Kidney epithelial cell (primary cell): ENCODE data around the gene SRRT. TPM values are rescaled to one million over a fixed set of nuclear protein-coding genes. Genes with fewer than 3 reads are reported as not detected.

Experiments used
- DNase-seq: peaks from one replicate; pipeline ENCODE4 v3.0.0-alpha.2; 2010; ENCODE audit warnings: low read depth
- H3K27me3 ChIP-seq: 2 replicates; pipeline ENCODE4 v1.6.0; 2011; ENCODE audit warnings: low read length; ENCODE audit not compliant: control insufficient read depth, insufficient read depth
- H3K36me3 ChIP-seq: 2 replicates; pipeline ENCODE4 v1.5.1; 2011; ENCODE audit warnings: low read length; ENCODE audit not compliant: control insufficient read depth, insufficient read depth
- H3K4me3 ChIP-seq: 2 replicates; pipeline ENCODE4 v1.5.1; 2011; ENCODE audit warnings: low read depth, mild to moderate bottlenecking, control low read depth, low read length
- total RNA-seq: library from RNA; depleted of rRNA; stranded (reverse); fragments of >200 nt; gene quantifications from 2 replicates; pipeline ENCODE4 v1.2.3, GENCODE V29; 2015
- TF ChIP-seq, protein P1 (sequence below): IDR thresholded peaks from 2 replicates; pipeline ENCODE4 v1.5.1; 2011; ENCODE audit warnings: mild to moderate bottlenecking, moderate library complexity, low read length, control low read depth, inconsistent platforms; ENCODE audit not compliant: insufficient read depth, poor library complexity, severe bottlenecking

SRRT gene
- total RNA-seq, 1 donor from 2014 or later: 65.9 TPM

DNA sequence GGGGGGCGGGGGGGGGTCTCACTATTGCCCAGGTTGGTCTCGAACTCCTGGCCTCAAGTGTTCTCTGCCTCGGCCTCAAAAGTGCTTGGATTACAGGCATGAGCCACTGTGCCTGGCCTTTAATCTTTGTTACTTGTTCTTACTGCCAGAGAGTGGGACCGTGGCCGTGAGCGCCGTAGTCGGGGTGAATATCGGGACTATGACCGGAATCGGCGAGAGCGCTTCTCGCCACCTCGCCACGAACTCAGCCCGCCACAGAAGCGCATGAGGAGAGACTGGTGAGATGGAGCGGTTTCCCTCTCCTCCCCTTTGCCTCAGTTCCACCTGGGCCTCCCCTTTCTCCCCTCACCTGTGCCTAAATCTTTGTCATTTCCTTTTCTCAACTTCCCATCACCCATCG, 6.2 kb downstream of the SRRT start:
- TF ChIP-seq, protein P1, sequence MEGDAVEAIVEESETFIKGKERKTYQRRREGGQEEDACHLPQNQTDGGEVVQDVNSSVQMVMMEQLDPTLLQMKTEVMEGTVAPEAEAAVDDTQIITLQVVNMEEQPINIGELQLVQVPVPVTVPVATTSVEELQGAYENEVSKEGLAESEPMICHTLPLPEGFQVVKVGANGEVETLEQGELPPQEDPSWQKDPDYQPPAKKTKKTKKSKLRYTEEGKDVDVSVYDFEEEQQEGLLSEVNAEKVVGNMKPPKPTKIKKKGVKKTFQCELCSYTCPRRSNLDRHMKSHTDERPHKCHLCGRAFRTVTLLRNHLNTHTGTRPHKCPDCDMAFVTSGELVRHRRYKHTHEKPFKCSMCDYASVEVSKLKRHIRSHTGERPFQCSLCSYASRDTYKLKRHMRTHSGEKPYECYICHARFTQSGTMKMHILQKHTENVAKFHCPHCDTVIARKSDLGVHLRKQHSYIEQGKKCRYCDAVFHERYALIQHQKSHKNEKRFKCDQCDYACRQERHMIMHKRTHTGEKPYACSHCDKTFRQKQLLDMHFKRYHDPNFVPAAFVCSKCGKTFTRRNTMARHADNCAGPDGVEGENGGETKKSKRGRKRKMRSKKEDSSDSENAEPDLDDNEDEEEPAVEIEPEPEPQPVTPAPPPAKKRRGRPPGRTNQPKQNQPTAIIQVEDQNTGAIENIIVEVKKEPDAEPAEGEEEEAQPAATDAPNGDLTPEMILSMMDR: no peak
- Histone ChIP-seq H3K27me3 (no peaks in the 10 kb centered on the region), H3K36me3 (peaks cover 2% of the 10 kb centered on the region), H3K4me3 (no peak overlapping the region)
- DNase-seq: no peak

DNA sequence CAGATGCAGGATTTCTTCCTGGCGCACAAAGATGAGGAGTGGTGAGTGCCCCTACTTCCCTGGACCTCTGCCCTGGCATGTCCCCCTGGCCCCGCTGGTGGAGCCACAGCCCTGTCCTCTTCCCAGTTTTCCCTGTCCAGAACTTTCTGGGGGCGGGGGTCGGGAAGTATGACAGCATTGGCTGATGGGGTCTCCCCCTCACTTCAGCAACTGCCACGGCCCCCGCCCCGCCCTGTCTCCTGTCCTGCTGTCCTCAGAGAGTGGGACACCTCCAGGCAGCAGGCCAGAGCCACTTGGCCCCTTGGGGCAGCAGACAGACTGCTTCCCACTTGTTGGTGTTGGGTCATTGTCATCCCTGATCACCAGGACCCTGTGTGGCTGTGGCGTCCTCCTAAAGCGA, 7.3 kb downstream of the SRRT start:
- H3K36me3 ChIP-seq: peaks cover 4% of the 10 kb centered on the region

GRCh38 chr7:100882785-100883526, 8.1 kb downstream of the SRRT start:
- Histone ChIP-seq H3K4me3 (no peak overlapping the region), H3K36me3 (peaks cover 4% of the 10 kb centered on the region), H3K27me3 (no peaks in the 10 kb centered on the region)

More for the DNA sequence above, 7.3 kb downstream of the SRRT start:
- Histone ChIP-seq H3K27me3 (no peaks in the 10 kb centered on the region), H3K4me3 (no peak overlapping the region)
- no peak for DNase-seq
- TF ChIP-seq, protein P1: no peak

DNA sequence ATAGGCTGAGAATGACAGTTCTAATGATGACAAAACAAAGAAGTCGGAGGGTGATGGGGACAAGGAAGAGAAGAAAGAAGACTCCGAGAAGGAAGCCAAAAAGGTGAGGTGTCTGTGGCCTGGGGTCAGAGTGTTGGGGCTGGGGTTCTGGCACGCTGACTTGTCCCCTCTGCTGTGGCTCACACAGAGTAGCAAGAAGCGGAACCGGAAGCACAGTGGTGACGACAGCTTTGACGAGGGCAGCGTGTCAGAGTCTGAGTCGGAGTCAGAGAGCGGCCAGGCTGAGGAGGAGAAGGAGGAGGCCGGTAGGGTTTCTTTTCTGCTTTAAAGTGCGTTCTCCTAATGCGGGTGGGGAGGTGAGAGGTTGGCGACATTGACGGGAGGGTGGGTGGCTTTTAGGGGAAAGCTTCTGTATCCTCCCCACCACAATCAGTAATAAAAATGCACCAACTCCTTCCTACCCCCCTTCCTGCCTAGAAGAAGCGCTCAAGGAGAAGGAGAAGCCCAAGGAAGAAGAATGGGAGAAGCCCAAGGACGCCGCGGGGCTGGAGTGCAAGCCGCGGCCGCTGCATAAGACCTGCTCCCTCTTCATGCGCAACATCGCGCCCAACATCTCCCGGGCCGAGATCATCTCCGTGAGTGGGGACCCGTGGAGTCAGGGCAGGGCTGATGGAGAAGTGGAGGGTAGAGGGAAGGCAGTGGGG, 10.0 kb downstream of the SRRT start:
- Histone ChIP-seq H3K36me3 (peaks cover 4% of the 10 kb centered on the region), H3K27me3 (no peaks in the 10 kb centered on the region), H3K4me3 (no peak overlapping the region)
- no peak for DNase-seq
- TF ChIP-seq, protein P1: no peak

More at GRCh38 chr7:100882785-100883526, 8.1 kb downstream of the SRRT start:
- DNase-seq: no peak
- TF ChIP-seq, protein P1: no peak

DNA sequence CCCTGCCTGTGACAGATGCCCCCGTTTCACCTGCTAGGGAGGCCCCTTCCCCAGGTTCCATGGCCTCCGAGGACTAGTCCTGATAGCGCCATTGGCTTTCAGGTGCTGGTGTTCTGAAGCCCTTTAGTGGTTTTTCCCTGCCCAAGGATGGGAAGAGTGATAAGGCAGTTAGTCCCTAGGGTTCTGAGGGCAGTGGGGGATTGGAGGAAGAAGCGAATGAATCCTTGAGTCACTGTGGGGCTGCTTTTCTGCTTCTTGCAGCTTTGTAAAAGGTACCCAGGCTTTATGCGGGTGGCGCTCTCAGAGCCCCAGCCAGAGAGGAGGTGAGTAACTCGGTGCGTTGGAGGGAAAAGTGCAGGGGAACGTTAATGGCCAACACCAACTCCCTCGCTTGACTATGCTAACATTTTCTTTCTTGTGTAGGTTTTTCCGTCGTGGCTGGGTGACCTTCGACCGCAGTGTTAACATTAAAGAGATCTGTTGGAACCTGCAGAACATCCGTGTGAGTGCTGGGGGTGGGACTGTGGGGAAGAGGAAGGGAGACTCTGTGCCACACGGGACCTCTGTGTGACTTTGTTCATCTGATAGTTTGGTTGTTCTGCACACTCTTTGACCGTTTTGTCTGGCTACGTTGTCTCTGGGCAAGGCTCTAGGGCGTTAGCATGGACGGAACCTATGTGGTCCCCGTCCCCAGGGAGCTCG, 10.7 kb downstream of the SRRT start:
- TF ChIP-seq, protein P1: no peak
- no peak for DNase-seq
- H3K27me3 ChIP-seq: no peaks in the 10 kb centered on the region
- H3K36me3 ChIP-seq: peaks cover 4% of the 10 kb centered on the region
- no peak overlapping the region for H3K4me3 ChIP-seq
